NB4 (cell line): ENCODE measurements around the gene TNIP2.

Experiments used
- MYC ChIP-seq: IDR thresholded peaks from 2 replicates; pipeline ENCODE4 v1.6.1; 2011; ENCODE audit warnings: low read depth, low read length
- POLR2A ChIP-seq: IDR thresholded peaks from 2 replicates; pipeline ENCODE4 v1.6.1; 2011; ENCODE audit warnings: mild to moderate bottlenecking; ENCODE audit not compliant: insufficient read length; ENCODE audit errors: extremely low read depth
- TF ChIP-seq, protein P1 (sequence below): IDR thresholded peaks from one replicate; pipeline ENCODE4 v1.5.1; 2012; ENCODE audit warnings: low read depth, low read length
- TF ChIP-seq, protein P2 (sequence below): IDR thresholded peaks from 2 replicates; pipeline ENCODE4 v1.6.1; 2011; ENCODE audit warnings: low read depth, low read length

- TF ChIP-seq, protein P1, sequence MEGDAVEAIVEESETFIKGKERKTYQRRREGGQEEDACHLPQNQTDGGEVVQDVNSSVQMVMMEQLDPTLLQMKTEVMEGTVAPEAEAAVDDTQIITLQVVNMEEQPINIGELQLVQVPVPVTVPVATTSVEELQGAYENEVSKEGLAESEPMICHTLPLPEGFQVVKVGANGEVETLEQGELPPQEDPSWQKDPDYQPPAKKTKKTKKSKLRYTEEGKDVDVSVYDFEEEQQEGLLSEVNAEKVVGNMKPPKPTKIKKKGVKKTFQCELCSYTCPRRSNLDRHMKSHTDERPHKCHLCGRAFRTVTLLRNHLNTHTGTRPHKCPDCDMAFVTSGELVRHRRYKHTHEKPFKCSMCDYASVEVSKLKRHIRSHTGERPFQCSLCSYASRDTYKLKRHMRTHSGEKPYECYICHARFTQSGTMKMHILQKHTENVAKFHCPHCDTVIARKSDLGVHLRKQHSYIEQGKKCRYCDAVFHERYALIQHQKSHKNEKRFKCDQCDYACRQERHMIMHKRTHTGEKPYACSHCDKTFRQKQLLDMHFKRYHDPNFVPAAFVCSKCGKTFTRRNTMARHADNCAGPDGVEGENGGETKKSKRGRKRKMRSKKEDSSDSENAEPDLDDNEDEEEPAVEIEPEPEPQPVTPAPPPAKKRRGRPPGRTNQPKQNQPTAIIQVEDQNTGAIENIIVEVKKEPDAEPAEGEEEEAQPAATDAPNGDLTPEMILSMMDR, result no peak
- TF ChIP-seq POLR2A (no peak), MYC (no peak)
- TF ChIP-seq, protein P2, sequence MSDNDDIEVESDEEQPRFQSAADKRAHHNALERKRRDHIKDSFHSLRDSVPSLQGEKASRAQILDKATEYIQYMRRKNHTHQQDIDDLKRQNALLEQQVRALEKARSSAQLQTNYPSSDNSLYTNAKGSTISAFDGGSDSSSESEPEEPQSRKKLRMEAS, result no peak
Measured at GRCh38 chr4:2799971-2800690, 44.0 kb upstream of the TNIP2 start.
